Frontal cortex (tissue), 4 donors: Measurements from ENCODE around the gene ELOVL3. TPM values are rescaled to one million over a fixed set of nuclear protein-coding genes. Genes with fewer than 3 reads are reported as not detected.
"Not testable (repeated sequence)": the region's sequence is repeated elsewhere in the genome, so short reads cannot be mapped to it uniquely, and the experiment has no call there.

ENCODE experiments used
- DNase-seq, 2 donors: peaks; one replicate each; pipeline ENCODE4 v3.0.0; 2012; ENCODE audit warnings: low spot score in 2 of 2
- FAIRE-seq: peaks from 2 replicates; lab custom pipeline; 2012; peaks lifted over from hg19 to GRCh38; lab: Jason Lieb, UNC
- total RNA-seq: library from RNA; depleted of rRNA; stranded (reverse); fragments of >200 nt; gene quantifications from one replicate; pipeline ENCODE4 v1.2.3, GENCODE V29; 2014
- donor health status: control.
- donor health status: control.
- donor health status: control.

ELOVL3 gene
- total RNA-seq, 1 donor from 2014 or later, result not detected

GRCh38 chr10:102245932-102246251 is 19.8 kb downstream of the ELOVL3 start:
- FAIRE-seq, result no peak

DNA sequence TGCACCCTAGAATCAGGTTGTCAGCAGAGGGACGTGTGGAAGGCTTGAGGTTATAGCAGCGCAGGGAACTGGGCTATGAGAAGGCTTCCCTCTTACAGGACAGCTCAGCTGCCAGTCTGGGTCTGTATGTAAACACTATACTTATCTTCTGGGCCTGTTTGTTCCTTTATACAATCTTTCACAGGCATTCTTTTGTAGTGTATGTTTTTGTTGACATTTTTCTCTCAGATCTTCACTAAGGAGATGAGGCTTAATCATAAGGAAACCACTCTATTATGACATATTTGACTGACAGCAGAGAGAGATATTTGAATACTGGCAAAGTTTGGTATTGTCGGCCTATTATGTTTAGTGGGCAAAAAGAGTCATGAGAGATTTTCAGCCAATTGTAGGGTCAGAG is 20.2 kb downstream of the ELOVL3 start:
- FAIRE-seq (no peak), DNase-seq (no peak)

More at GRCh38 chr10:102245932-102246251, 19.8 kb downstream of the ELOVL3 start:
- no peak for DNase-seq

- FAIRE-seq (no peak), DNase-seq (no peak)
Observed at GRCh38 chr10:102247734-102248133, 21.6 kb downstream of the ELOVL3 start.

- not testable (repeated sequence) for FAIRE-seq, DNase-seq
Observed at GRCh38 chr10:102252508-102252907, 26.4 kb downstream of the ELOVL3 start.

- DNase-seq (no peak), FAIRE-seq (no peak)
Observed at GRCh38 chr10:102254426-102254825, 28.3 kb downstream of the ELOVL3 start.

- no peak for DNase-seq
- no peak for FAIRE-seq
Observed at GRCh38 chr10:102255404-102255803, 29.3 kb downstream of the ELOVL3 start.

- no peak for FAIRE-seq
- no peak for DNase-seq
Observed at GRCh38 chr10:102261196-102261595, 35.1 kb downstream of the ELOVL3 start.

DNA sequence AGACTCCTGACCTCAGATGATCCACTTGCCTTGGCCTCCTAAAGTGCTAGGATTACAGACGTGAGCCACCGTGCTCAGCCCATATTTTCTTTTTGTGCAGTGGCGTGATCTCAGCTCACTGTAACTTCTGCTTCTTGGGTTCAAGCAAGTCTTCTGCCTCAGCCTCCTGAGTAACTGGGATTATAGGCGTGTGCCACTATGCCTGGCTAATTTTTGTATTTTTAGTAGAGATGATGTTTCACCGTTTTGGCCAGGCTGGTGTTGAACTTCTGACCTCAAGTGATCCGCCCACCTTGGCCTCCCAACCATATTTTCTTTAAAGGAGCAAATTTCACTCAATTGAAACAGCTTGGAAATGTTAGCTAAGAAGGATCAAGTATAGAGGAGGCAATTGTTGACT is 35.7 kb downstream of the ELOVL3 start:
- no peak for DNase-seq
- FAIRE-seq, result no peak

GRCh38 chr10:102262744-102263370 is 36.8 kb downstream of the ELOVL3 start:
- DNase-seq, result no peak
- no peak for FAIRE-seq

- no peak for DNase-seq
- no peak for FAIRE-seq
Observed at GRCh38 chr10:102264371-102264770, 38.3 kb downstream of the ELOVL3 start.

- DNase-seq (no peak), FAIRE-seq (no peak)
Observed at GRCh38 chr10:102266670-102267069, 40.6 kb downstream of the ELOVL3 start.

GRCh38 chr10:102267748-102268147 is 41.6 kb downstream of the ELOVL3 start:
- DNase-seq (no peak), FAIRE-seq (no peak)

DNA sequence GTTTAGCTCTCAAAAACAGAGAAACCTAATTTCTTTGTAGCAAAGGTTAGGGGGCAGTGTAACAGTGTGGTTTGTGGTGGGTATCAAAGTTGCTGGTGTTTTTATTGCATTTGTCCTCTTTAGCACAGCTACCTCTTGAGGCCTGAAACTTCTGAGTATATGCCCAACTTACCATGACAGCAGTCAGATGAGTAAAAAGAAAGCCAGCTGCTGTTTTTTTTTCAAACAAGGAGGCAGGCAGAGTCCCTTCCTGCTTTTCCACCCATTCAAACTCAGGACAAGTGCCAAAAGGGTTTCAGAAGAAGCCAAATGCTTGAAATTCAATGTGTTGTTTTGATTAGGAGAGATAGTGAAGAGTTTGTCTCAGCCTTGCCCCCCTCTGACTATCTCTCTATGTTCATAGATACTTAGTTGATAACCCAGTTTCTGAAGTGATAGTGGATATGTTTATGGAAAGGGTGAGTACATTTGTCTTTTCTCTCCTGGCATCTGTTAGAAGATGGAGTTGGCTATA is 42.3 kb downstream of the ELOVL3 start:
- DNase-seq, result no peak

DNA sequence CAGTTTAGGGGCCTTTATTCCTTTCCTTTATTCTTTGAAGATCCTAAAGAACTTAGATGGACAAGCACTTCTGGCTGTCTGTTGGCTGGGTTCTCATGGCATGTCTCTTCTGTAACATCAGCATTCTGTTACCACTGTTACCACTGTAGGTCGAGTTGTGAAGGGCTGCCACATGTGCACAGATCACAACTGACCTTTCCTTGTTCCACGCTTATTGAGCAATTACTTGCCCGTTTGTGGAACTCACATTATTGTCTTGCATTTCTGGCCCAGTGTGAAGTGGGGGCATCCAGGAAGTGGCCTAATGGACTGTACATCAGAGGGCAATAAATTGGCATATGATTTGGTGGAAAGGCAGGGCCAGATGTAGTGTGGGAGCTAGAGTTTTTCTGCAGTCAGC is 42.9 kb downstream of the ELOVL3 start:
- DNase-seq (no peak), FAIRE-seq (no peak)

More for the DNA sequence above, 42.3 kb downstream of the ELOVL3 start:
- FAIRE-seq, result no peak

- DNase-seq (no peak), FAIRE-seq (no peak)
Observed at GRCh38 chr10:102274062-102274461, 48.0 kb downstream of the ELOVL3 start.

GRCh38 chr10:102275343-102275742 is 49.2 kb downstream of the ELOVL3 start:
- no peak for DNase-seq
- FAIRE-seq, result no peak

- DNase-seq, result no peak
- no peak for FAIRE-seq
Observed at GRCh38 chr10:102279104-102279503, 53.0 kb downstream of the ELOVL3 start.

Other genes starting within 250 kb of the ELOVL3 start
- gene ARMH3, start 170.1 kb upstream of the ELOVL3 start, total RNA-seq, result 23.2 TPM
- 21.2 TPM for gene HPS6, start 160.9 kb upstream of the ELOVL3 start, total RNA-seq
- 94.2 TPM for gene LDB1, start 105.9 kb upstream of the ELOVL3 start, total RNA-seq
- 8.6 TPM for gene PPRC1, start 93.3 kb upstream of the ELOVL3 start, total RNA-seq
- 40.8 TPM for gene NOLC1, start 73.9 kb upstream of the ELOVL3 start, total RNA-seq
- not detected for gene PITX3, start 15.2 kb downstream of the ELOVL3 start, total RNA-seq
- gene GBF1, start 19.2 kb downstream of the ELOVL3 start, total RNA-seq, result 14.7 TPM
- gene NFKB2, start 169.4 kb downstream of the ELOVL3 start, total RNA-seq, result 0.41 TPM
- 98.2 TPM for gene PSD, start 192.5 kb downstream of the ELOVL3 start, total RNA-seq
- gene FBXL15, start 194.5 kb downstream of the ELOVL3 start, total RNA-seq, result 13.5 TPM
- gene CUEDC2, start 206.3 kb downstream of the ELOVL3 start, total RNA-seq, result 53.0 TPM
- 0.82 TPM for gene C10orf95, start 225.2 kb downstream of the ELOVL3 start, total RNA-seq